GM10847 (cell line): ENCODE data around the gene CD2BP2.
A peak's percentile ranks its signal among the peaks of the same experiment; 100 is the strongest.

Experiments
- POLR2A ChIP-seq: IDR thresholded peaks from 2 replicates; pipeline ENCODE4 v1.6.1; 2011; ENCODE audit not compliant: insufficient read length; ENCODE audit errors: extremely low read depth

Gene CD2BP2

GRCh38 chr16:30355144-30355953 lies at the start of gene CD2BP2:
Gene CD2BP2, minus strand, starts transcription at chr16:30355308. Its CDS starts 627 bp downstream, at chr16:30354681.
- peak; percentile 5 for TF ChIP-seq POLR2A

GRCh38 chr16:30401768-30402425 lies 46.8 kb upstream of the CD2BP2 start:
- no peak for TF ChIP-seq POLR2A

GRCh38 chr16:30399435-30400186 lies 44.5 kb upstream of the CD2BP2 start:
- TF ChIP-seq POLR2A: no peak

DNA sequence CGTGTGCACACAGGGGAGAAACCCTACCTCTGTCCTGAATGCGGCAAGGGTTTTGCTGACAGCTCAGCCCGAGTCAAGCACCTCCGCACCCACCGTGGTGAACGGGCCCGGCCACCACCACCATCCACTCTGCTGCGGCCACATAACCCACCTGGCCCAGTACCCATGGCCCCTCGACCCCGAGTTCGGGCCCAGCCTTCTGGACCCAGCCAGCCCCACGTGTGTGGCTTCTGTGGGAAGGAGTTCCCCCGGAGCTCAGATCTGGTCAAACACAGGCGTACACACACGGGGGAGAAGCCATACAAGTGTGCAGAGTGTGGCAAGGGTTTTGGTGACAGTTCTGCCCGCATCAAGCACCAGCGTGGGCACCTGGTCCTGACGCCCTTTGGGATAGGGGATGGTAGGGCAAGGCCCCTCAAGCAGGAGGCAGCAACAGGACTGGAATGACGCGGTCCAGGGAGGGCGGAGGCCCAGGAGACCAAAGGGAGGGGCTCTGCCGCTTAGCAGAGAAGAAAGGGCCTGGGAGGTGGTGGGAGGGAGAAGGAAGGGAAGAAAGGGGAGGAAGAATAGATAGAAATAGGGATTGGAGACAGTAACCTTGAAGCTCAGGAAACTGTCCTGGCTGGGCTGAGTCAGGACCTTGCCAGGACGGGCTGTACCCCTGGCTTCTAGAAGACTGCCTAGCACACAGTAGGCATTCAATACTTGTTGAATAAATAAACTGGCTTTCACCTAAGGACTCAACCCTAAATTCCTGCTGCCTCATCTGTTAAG lies 43.7 kb upstream of the CD2BP2 start:
- TF ChIP-seq POLR2A: no peak

DNA sequence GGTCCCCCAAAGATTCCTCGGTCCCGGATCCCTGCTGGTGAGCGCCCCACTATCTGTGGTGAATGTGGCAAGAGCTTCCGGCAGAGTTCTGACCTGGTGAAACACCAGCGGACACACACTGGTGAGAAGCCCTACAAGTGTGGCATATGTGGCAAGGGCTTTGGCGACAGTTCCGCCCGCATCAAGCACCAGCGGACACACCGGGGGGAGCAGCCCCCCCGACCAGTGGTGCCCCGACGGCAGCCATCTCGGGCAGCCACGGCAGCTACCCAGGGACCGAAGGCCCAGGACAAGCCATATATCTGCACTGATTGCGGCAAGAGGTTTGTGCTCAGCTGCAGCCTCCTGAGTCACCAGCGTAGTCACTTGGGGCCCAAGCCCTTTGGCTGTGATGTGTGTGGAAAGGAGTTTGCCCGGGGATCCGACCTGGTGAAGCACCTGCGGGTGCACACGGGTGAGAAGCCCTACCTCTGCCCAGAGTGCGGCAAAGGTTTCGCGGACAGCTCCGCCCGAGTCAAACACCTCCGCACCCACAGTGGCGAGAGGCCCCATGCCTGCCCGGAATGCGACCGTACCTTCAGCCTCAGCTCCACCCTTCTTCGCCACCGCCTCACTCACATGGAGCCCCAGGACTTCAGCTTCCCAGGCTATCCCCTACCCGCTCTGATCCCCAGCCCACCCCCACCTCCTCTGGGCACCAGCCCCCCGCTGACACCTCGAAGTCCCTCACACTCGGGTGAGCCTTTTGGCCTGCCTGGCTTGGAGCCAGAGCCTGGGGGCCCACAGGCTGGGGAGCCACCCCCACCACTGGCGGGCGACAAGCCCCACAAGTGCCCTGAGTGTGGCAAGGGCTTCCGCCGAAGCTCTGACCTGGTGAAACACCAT lies 42.9 kb upstream of the CD2BP2 start:
- TF ChIP-seq POLR2A: no peak

DNA sequence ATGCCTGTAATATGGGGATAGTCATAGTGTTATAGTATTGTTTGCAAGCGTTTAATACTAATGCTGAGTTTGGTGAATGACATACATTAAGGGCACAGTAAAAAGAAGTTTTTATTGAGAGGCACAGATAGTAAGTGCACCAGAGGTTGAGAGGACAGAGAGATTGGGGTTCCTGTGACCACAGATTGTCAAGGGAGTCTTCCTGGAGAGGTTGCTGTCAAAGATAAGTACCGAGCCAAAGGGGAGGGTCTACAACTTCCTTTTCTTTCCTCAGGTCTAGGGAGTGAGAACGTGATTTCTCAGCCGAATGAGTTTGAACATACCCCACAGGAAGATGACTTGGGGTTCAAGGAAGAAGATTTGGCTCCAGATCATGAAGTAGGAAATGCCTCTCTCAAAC lies 41.9 kb upstream of the CD2BP2 start:
- no peak for TF ChIP-seq POLR2A

DNA sequence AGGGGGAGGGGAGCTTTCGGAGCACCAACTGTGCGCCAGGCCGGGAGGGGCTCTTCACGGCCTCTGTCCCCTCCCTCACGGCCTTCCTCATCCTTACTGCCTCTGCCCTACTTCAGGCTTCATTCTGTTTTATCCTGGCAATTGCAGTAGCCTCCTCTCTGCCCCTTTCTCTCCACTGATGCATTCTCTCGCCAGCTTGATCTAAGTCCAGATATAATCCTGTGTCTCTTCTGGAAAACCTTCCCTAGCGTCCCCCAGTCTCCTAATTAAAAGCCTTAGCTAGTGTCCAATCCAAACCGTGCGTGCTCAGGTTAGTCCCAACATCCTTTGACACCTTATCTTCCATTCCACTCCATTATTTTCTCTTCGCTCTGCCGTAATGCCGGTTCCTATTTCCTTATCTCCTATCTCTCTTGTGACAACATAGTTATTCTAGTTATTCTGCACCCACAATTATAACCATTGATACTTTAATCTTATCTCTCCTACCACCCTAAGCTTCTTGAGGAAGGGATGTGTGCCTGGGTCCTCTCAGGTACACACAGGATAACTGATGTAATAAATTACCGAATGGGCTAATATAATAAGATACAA lies 41.0 kb upstream of the CD2BP2 start:
- no peak for TF ChIP-seq POLR2A

GRCh38 chr16:30395155-30395991 lies 40.3 kb upstream of the CD2BP2 start, which contains the start of gene ZNF48:
Gene ZNF48, plus strand, starts transcription at chr16:30395420. Its CDS starts 375 bp downstream, at chr16:30395795.
- peak; percentile 56 for TF ChIP-seq POLR2A

GRCh38 chr16:30394592-30395154 lies 39.6 kb upstream of the CD2BP2 start:
- TF ChIP-seq POLR2A: no peak

GRCh38 chr16:30383521-30383920 lies 28.4 kb upstream of the CD2BP2 start:
- TF ChIP-seq POLR2A: no peak

GRCh38 chr16:30382111-30382881 lies 27.2 kb upstream of the CD2BP2 start, which contains the start of gene SEPTIN1:
Gene SEPTIN1, minus strand, starts transcription at chr16:30382561. Its CDS starts 19 bp downstream, at chr16:30382542.
- peak; percentile 73 for TF ChIP-seq POLR2A
